Epithelial cell of proximal tubule (primary cell): Measurements from ENCODE around the gene TTN. TPM values are rescaled to one million over a fixed set of nuclear protein-coding genes. Genes with fewer than 3 reads are reported as not detected.

ENCODE experiments used
- DNase-seq: peaks from one replicate; pipeline ENCODE4 v3.0.0-alpha.2; 2011; ENCODE audit warnings: low read depth
- H3K4me3 ChIP-seq: 2 replicates; pipeline ENCODE4 v1.5.1; 2011; ENCODE audit warnings: low read depth, mild to moderate bottlenecking, low read length
- CTCF ChIP-seq: conservative IDR thresholded peaks from 2 replicates; pipeline ENCODE4 v1.5.1; 2012; ENCODE audit warnings: low read depth, mild to moderate bottlenecking, low read length
- total RNA-seq: library from RNA; depleted of rRNA; stranded (reverse); fragments of >200 nt; gene quantifications from 2 replicates; pipeline ENCODE4 v1.2.3, GENCODE V29; 2015

The TTN gene
- total RNA-seq, 1 donor from 2014 or later = 0.12 TPM

DNA sequence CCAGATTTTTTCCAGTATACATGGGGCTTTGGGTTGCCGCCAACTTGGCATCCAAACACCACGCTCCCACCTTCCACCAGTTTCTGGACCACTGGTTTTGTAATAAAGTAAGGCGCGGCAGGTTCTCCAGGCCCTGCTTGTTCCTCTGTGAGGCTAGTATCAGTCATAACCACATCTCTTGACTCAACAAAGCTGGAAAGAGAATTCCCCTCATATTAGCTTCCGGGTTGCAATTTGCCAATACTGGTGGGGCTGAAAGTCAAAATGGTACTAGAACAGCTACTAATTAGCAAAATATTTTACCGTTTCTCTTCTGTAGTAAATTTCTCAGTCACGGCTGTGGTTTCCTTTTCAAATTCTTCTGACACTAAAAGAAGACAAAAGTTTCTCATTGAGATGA lies 25.0 kb downstream of the TTN start:
- no peak overlapping the region for H3K4me3 ChIP-seq
- no peak for TF ChIP-seq CTCF
- no peak for DNase-seq

DNA sequence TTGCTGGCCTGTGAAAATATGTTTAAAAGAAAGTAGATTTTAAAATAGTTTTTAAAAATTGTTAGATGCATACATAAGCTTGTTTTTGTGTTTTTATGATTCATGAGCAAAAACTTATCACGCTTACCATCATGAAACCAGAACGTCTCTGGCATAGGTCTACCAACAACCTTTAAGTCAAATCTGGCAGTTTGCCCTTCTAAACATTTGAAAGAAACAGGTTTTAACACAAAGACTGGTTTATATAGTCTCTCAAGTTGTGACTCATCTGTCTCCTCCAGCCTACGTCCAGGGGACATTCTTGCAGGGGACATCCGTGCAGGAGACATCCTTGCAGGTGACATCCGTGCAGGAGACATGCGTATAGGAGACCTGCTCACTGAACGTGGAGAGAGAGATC lies 29.6 kb downstream of the TTN start:
- TF ChIP-seq CTCF = no peak
- DNase-seq = no peak
- no peak overlapping the region for H3K4me3 ChIP-seq

GRCh38 chr2:178776751-178777150 lies 30.5 kb downstream of the TTN start:
- TF ChIP-seq CTCF = no peak
- no peak overlapping the region for H3K4me3 ChIP-seq
- no peak for DNase-seq

DNA sequence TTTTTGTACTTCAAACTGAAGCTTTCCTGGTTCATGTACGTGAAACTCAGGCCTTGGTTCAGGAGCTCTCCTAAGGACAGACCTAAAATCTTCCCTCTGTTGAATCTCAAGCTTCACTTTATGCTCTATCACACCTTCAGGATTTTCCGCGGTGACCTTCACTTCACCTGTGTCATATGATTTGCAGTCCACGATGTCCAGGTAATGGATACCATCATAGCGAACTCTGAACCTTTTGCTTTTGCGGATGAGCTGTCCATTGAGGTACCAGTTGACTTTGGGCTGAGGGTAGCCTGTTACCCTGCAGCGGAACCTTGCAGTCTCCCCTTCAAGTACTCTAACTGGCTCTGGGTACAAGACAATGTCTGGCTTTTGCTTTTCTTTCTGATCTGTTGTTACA lies 31.2 kb downstream of the TTN start:
- TF ChIP-seq CTCF = no peak
- no peak for DNase-seq

GRCh38 chr2:178770518-178770917 lies 36.7 kb downstream of the TTN start:
- TF ChIP-seq CTCF = no peak
- H3K4me3 ChIP-seq = no peak overlapping the region
- DNase-seq = no peak

More for the DNA sequence above, 31.2 kb downstream of the TTN start:
- H3K4me3 ChIP-seq = no peak overlapping the region

- no peak for TF ChIP-seq CTCF
- no peak overlapping the region for H3K4me3 ChIP-seq
- DNase-seq = no peak
These were observed 39.8 kb downstream of the TTN start for GRCh38 chr2:178767094-178768060.

DNA sequence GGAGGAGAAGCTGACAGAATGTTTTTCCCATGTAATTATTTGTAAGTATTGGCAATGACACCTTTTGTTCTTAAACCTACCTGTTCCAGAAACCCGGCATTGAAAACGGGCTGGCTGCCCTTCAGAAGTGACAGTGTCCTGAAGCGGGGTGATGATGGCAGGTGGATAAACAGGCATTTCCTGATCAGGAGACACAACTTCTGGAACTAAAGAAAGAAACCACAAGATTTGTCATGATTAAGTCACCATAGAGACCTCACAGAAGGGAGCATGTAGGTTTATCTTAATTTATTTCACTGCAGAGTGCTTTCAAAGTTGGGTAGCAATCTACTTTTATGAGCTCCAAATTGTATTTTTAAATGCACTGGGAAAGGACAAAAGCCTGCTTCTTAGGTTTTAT lies 43.1 kb downstream of the TTN start:
- no peak for DNase-seq
- no peak for TF ChIP-seq CTCF

More for the DNA sequence above, 43.1 kb downstream of the TTN start:
- no peak overlapping the region for H3K4me3 ChIP-seq
